GM19372 (cell line): ENCODE data around the gene PID1.
"Not testable (repeated sequence)": the region's sequence is repeated elsewhere in the genome, so short reads cannot be mapped to it uniquely, and the experiment has no call there.

Experiments used
- ATAC-seq: cut with Tn5 transposase; IDR thresholded peaks from one replicate; pipeline ENCODE4 v1.9.1; 2021; ENCODE audit warnings: mild to moderate bottlenecking, low read depth, moderate library complexity; ENCODE audit not compliant: unreplicated experiment

The PID1 gene

DNA sequence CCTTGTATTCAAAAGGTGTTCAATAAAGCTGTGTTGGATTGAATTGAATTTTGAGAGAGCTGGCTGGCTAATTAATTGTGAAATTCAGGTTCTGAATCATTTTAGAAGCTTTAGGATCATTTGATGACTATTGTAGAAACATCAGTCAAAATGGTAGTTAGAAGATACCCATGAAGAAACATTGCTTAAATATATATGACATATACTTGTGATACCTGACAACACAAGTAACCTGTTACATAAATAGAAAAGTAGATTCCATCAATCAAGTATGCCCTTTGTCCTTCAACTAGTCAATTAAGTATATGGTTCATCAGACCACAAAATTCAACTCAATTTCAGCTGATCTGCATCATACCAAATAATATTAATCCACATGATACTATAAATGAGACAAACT lies 185.6 kb downstream of the PID1 start:
- no peak for ATAC-seq

DNA sequence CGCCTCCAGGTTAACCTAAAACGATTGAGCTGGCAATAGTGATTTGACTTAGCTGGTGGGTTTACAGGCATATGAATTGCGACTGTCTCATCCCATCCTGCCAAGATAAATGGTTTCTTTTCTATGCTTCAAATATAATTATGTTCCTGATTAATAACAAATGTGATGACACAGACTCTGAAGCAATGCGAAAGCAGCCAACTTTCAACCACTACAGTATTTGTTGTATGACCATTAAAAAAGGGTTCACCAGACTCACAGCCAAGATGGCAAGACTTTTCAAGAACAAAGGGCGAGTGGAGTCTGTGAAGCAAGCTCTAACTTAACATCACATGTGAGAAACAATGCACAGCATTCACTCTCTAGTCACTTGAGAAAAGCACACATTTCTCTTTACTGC lies 186.6 kb downstream of the PID1 start:
- ATAC-seq: no peak

DNA sequence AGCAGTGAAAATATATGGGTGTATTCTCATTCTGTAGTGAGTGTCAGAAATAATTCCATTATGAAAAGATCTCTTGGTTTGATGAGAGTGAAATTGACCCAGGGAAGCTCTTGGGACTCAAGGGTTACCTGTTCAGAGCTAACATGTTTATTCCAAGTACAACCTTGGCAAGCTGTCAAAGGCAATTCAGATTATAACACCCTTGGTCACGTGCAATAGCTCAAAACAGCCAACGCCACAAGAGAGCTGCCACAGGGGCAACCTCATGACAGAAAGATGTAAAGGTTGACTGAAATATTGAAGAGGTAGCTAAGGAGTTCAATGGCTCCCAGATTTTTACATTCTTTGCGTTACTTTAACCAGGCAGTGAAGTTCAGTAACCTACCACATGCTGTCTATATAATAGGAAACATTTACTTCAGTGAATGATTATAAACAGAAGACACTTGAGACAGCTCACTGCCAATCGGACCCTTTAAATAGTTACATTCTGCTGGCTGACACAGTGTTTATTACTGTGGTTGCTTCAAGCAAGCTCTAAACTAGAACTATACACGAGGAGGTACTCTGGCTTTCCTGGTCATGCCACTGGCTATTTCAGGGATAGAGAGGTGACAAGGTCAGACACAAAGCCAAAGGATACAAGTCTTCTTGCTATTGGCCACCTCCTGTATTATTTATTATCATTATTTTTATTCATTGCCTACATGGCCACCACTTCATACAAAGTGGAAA lies 187.3 kb downstream of the PID1 start:
- no peak for ATAC-seq

DNA sequence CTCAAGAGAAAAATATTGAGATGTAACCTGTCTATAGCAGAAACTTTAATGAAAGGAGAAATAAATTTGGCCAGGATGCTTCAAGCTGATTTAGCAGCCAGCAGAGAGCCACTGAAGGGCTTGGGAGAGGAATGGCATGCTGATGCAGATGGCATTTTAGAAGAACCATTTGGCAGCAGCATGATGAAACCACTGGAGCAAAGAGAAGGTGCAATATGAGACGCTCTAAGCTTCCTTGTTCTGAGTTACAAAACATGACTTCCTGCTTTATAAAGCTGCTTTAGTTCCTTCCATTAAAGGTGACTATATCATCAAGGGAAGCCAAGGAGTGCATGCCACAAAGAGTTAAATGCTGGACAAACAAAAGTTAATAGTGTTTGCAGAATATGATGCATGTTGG lies 189.7 kb downstream of the PID1 start:
- ATAC-seq: no peak

DNA sequence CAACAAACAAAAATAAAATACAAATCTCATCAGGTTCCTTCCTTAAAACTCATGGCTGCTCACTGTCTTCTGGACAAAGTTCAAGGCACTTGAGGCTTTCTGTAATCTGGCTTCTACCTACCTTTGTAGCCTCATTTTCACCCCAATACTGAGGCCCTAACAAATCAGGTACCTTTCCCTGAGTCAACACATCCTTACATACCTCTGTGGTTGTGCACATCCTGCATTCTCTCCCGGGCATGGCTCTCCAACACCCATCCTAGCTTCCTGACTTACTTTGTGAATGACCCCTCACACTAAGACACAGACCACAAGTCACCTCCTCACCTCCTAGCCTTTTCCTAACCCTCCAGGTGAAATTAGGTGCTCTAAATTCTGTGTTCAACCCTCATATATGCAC lies 190.9 kb downstream of the PID1 start:
- ATAC-seq: no peak

DNA sequence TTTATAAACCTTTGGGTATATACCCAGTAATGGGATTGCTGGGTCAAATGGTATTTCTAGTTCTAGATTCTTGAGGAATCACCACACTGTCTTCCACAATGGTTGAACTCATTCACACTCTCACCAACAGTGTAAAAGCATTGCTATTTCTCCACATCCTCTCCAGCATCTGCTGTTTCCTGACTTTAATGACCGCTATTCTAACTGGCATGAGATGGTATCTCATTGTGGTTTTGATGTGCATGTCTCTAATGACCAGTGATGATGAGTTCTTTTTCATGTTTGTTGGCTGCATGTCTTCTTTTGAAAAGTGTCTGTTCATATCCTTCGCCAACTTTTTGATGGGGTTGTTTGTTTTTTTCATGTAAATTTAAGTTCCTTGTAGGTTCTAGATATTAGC lies 194.2 kb downstream of the PID1 start:
- not testable (repeated sequence) for ATAC-seq

DNA sequence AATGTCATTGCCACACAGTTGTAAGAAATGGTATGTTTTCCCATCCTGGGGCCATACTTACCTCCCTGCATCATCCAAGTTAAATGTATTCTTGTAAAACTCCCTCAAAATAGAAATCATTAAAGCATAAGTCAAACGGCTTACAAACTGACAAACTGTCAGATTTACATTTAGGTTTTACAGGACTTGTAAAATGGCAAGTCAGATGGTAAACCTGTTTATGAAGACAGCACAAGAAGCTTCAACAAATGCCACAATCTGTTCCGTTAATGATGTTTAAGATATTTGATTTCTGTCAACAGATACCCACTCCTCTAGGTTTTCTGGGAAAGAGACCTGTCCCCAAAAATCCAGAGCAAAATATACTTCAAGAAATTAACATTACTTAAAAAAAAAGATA lies 197.2 kb downstream of the PID1 start:
- no peak for ATAC-seq

DNA sequence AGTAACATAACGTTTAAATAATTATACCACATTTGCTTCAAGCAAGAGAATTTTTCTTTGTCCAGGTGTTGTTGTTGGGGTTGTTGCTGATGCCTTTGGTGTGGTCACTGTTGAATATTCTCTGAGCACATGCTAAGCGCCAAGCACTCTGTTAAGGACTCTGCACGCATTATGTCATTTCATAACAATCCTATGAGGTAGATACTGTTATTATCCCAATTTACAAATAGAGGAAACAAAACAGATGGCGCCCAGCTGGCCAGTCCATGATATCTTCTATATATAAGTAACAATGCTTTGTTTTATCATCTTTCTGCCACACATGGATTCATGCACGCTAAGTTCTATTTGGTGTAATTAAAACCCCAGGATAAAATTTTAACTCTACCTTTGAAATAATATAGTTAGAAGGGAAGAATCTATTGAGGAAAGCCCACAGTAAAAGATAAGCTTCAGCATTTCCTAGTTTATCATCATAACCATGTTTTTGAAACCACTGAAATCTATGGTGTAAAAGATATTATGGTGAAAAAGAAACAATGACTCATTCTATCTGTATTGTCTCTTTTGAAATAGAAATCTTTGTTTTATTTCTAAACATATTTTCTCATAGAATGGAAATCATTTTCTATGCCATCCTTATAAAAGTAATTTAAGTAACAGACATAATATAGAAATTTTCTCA lies 199.7 kb downstream of the PID1 start:
- ATAC-seq: no peak

DNA sequence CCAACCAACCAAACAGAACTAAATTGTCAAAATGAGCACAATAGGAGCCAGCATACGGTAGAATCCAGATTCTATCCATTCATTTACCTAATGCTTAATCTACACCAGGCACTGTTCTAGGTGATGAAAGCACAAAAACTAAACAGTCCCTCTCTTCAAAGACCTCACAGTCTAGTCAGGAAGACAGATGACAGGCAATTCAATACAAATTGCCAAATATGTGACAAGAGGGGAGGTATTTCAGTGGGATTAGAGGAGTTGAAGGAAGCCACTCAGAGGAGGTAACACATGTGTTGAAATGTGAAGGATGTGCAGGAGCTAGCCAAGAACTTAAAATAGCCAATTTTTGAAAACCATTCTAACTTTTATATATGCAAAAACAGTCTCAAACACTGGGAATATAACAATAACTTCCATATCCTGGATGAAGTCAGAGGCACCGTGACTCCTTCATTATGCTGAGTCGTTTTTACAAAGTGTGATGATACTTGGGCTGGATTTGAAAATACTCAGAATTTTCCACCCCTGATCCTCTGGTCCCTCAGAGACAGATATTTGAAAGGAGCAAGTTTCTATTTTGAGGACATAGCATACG lies 204.9 kb downstream of the PID1 start:
- ATAC-seq: no peak

DNA sequence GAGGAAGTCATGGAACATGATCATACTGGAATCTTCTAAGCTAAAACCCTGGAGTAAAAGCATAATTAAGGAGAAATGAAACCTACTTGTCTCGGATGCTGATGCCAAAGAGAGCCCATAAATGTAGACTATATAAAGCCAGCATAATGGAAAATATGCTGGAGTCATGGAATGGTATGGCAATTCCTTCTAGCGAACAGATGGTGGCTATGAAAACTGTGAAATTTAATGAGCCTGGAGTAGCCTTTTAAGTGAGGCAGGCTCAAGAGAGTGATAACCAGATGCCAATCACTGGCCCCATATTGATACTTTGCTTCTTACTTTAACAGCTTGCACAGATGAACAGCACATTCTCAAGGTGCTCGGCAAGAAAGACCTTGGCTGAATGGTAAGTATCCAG lies 206.3 kb downstream of the PID1 start:
- no peak for ATAC-seq

DNA sequence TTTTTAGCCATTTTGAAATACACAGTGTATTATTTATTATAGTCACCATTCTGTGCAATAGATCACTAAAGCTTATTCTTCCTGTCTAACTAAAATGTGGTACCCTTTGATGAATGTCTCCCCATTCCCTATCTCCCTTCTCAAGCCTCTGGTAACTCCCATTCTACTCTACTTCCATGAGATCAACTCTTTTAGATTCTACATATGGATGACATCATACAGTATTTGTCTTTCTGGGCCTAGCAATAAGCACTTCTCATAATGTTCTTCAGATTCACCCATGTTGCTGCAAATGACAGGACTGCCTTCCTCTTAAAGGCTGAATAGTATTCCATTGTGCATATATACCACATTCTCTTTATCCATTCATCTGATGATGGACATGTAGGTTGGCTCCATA lies 210.9 kb downstream of the PID1 start:
- ATAC-seq: no peak

DNA sequence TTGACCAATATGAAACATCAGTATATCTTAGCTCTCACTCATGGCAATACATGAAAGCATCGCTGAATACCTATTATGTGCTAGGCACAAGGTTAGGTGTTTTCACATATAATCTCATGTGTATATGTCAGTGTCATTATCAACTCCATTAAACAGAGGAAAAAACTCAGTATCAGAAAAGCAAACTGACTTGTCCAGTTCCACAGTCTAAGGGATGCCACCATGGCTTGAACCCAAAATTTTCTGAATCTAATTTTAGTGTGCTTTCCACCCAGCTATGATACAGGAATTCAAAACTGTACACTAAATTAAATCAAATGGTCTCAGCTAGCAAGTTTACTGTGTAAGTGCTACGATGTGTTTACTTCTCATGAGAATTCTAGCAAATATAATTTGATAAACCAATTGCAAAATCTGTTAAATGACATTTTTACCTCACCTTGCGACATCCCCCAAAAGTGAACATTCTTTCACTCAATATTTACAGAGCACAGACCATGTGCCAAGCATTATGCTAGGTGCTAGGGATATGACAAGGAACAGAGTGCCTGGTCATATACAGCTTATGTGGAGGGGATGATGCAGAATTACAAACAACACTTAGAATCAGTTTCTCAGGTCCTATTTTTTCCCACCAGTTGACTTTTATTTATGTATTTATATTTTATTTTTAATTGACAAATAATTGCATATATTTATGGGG lies 211.6 kb downstream of the PID1 start:
- no peak for ATAC-seq

DNA sequence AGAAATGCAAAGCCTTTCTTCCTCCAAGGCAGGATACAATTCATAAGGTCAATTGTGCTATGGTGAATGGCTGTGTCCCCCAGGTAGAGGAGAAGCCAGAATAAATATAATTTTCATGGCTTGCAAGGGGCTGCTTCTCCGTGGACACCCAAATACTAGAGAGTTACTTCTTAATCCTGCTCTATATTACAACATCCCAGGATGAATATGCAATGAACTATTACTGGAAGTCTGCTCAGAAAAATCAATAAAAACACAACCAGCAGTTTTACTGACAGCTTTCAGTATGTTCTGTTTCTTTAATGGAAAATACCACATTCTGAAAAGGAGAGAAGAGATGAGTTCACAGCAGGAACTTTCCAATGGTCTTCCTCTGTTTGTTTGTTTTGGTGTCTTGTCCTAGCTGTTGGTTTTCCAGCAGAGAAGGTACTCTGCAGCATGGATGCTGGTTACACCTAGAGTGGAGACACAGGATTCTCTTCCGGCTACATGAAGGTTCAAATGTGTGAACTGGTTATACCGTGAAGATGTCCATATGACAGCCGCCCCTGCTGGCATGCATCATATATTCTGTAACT lies 213.0 kb downstream of the PID1 start:
- ATAC-seq: no peak

DNA sequence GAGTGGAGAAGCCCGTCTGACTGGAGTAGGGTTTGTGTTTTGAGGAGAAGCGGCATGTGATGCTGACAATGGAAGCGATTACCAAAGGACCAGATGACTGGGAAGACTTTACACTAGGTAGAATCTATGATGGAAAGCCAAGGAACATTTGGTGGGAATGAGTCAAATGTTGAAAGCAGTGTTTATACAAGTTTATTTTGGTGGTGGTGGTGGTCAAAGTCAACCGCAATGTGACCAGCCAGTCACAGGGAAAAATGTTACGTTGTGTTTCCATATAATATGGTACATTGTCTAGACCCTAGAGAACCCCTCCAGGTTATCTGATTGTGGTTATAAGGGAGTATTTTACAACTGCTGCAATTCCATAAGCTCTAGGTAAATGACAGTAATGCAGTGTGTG lies 216.8 kb downstream of the PID1 start:
- no peak for ATAC-seq

DNA sequence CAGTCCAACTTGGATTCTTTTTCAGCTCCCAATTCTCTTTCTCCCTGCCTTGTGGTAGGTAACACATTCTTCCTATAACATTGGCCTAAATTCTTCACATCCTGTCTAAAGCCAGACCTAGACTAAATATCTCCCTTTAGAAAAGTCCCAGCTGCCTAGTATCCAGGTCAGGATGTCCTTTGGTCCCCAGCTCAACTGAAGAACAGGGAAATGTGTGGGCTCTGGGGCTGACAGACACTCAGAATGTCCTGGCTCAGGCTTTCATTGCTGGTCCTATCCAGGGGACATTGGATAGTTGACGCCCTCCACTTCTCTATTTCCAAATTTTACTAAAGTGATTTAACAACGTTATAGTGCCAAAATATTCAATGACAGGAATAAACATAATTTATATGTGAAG lies 219.3 kb downstream of the PID1 start:
- no peak for ATAC-seq

DNA sequence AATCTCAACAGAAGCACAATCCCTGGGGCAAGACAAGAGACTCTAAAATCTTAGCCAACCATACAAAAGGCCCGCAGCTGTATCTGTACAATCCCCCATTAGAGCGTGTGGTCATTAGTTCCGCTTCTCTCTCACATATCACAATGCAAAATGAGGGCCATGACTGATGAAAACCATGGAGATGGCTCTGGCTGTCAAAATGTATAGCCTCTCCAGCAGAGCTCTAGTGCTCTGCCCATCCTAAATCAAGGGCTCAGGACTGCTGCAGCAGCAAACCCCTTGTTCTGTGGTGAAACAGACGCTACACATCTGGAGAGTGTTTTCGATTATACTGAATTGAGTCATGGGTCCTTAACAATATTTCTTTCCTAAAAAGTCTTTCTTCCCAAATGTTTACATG lies 221.0 kb downstream of the PID1 start:
- ATAC-seq: no peak

DNA sequence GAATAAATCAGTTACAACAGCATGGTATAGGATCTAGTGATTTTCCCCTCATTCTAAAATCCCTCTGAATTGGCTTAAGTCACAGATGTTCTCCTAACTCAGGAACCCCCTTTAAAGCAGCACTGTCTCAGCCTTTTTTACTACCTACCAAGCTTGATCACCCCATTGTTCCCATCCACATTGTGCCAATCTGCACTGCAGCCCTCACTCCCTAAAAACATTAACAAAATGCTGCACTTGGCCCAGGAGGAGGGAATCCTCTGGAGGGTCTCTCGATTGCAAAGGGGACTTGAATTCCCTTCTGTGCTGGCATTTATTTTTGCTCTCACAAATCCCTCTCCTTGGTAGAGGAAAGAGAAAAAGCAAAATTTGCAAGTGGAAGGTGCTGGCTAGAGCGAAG lies 223.0 kb downstream of the PID1 start:
- no peak for ATAC-seq

DNA sequence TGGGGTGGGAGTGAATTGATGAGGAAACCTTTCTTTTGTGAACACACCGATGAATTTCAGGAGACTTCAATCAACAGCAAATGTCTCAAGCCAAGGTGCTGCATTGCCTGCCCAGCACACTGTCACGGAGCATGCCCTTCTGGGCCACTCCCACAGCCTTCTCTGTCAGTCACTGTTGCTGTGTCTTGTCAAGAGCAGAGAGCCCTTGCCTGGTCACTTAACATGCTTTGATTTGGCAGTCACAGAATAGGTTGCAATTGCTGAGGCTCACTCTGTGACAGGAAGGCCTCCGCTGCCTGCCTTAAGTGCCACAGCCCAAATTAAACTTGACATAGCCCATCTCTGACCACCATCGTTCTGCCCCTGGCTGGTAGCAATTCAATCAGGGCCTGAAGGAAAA lies 225.4 kb downstream of the PID1 start:
- no peak for ATAC-seq

DNA sequence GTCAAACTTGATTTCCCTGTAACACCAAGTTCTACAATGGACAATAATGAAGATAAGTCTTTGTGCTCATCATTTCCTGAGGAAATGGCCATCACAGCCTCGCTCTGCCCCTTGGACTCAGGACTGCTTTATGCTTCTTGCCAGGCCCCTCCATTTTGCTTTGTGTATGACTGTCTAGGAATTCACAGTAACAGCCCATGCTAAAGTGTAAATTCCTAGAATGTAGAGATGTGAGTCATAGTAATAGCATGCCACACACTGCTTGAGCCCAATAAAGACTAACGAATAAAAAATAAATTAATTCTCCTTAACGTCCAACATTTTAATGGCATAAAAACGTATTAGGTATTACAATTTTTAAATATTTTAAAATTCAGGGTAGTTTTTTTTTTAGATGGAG lies 226.5 kb downstream of the PID1 start:
- no peak for ATAC-seq

DNA sequence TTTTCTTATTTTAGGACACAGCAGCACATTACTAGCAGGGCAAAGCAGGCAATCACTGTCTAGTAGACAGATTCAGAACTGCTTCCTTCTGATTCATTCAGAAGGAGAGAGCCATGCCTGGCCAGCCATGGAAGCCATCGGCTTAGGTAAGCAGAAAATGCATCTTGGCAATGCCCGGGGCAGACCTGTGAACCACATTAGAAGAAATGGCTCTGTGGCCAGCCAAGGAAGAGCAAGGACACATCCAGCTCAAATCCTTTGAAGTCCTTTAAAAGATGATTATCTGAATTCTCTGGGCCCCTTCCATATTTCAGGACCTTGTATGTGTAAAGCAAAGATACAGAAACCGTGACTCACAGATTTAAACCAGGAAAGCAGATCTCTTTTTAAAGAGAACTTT lies 227.4 kb downstream of the PID1 start:
- ATAC-seq: no peak

DNA sequence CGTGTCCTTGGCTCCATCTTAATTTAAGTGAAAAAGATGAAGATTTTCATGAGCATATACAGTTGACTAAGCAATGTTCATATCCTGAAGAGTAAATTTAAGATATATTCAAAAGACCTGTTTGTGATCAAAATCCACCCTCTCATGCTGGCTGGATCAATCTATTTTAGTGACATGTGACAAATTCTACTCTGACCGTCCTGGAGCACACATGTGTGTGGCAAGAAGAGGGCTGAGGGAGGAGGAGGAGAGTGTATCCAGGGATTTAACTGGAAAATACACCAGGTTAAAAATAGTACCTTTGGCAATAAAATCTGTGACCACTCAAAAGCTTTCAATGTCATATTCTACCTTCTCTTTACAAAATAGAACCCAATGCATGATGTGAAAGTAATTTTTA lies 228.7 kb downstream of the PID1 start:
- ATAC-seq: no peak
